Measurements from ENCODE around the gene TSPAN18.

GRCh38 chr11:44819346-44819745 lies 92.6 kb downstream of the TSPAN18 start:
- TF ChIP-seq, protein P1, sequence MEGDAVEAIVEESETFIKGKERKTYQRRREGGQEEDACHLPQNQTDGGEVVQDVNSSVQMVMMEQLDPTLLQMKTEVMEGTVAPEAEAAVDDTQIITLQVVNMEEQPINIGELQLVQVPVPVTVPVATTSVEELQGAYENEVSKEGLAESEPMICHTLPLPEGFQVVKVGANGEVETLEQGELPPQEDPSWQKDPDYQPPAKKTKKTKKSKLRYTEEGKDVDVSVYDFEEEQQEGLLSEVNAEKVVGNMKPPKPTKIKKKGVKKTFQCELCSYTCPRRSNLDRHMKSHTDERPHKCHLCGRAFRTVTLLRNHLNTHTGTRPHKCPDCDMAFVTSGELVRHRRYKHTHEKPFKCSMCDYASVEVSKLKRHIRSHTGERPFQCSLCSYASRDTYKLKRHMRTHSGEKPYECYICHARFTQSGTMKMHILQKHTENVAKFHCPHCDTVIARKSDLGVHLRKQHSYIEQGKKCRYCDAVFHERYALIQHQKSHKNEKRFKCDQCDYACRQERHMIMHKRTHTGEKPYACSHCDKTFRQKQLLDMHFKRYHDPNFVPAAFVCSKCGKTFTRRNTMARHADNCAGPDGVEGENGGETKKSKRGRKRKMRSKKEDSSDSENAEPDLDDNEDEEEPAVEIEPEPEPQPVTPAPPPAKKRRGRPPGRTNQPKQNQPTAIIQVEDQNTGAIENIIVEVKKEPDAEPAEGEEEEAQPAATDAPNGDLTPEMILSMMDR (IDR thresholded peaks at IDR 0.05), result no peak
- TF ChIP-seq POLR2A (IDR thresholded peaks at IDR 0.05), result no peak

Data from thyroid gland (tissue), 4 donors.